ENCODE results near the gene APOL4. TPM values are rescaled to one million over a fixed set of nuclear protein-coding genes. Genes with fewer than 3 reads are reported as not detected.
"Not testable (repeated sequence)": the region's sequence is repeated elsewhere in the genome, so short reads cannot be mapped to it uniquely, and the experiment has no call there.

The APOL4 gene
- total and polyA plus RNA-seq, 7 donors: 1.2 to 14.0 (median 4.8) TPM

DNA sequence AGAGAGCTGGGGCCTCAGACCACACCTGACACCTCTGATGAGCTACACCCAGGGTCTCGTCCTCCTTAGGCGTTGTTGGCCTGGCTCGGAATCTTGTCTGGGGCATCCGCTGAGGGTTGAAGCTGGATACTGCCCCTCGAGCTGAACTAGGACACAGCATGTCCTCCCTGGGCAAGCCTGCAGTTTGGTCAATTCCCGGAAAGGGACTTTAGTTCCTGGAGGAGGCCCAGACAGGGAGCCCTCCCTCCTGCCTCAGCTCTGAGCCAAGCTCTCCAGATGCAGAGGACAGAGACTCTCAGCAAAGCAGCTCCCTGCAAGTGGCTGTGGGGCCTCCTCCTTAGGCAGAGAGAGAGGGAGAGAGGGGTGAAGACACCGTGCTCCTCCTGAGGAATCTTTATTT lies 45.9 kb downstream of the APOL4 start:
- H3K27ac ChIP-seq: peak overlapping the region; percentile 89 to 90 (median 90)
- TF ChIP-seq POLR2A (IDR thresholded peaks at IDR 0.05) (no peak), POLR2AphosphoS5 (IDR thresholded peaks at IDR 0.05) (peak; percentile 46 to 78 (median 62)), EP300 (IDR thresholded peaks at IDR 0.05) (peak in 1 of 4 donors; percentile 64), CTCF (IDR thresholded peaks at IDR 0.05) (no peak)
- H3K4me1 ChIP-seq: peaks cover 0 to 57% (median 48%) of the 10 kb centered on the region in 4 donors
- H3K36me3 ChIP-seq: no peaks in the 10 kb centered on the region
- H3K4me3 ChIP-seq: peak overlapping the region in 2 of 4 donors; percentile 46 to 47
- H3K27me3 ChIP-seq: no peaks in the 10 kb centered on the region
- 65 to 79% methylated on average over 7 of the region's 7 CpGs for WGBS, 2 donors
- intact Hi-C loops (cut with DNase I): no loop called here
- H3K9me3 ChIP-seq: no peaks in the 10 kb centered on the region
- DNase-seq: peak; percentile 92

- H3K4me3 ChIP-seq: no peak overlapping the region
- no peaks in the 10 kb centered on the region for H3K9me3 ChIP-seq
- H3K4me1 ChIP-seq: peaks cover 0 to 52% (median 40%) of the 10 kb centered on the region in 4 donors
- DNase-seq: no peak
- no peaks in the 10 kb centered on the region for H3K27me3 ChIP-seq
- TF ChIP-seq POLR2A (IDR thresholded peaks at IDR 0.05) (no peak), CTCF (IDR thresholded peaks at IDR 0.05) (no peak), POLR2AphosphoS5 (IDR thresholded peaks at IDR 0.05) (no peak)
- peak overlapping the region; percentile 89 to 90 (median 90) for H3K27ac ChIP-seq
- 84 to 86% methylated on average over 3 of the region's 3 CpGs for whole genome bisulfite sequencing, 2 donors
- H3K36me3 ChIP-seq: peaks cover 0 to under 1% (median 0%) of the 10 kb centered on the region in 4 donors
- intact Hi-C loops (cut with DNase I): no loop called here
These were observed 47.1 kb downstream of the APOL4 start for GRCh38 chr22:36154423-36154945.

GRCh38 chr22:36153501-36154422 lies 47.8 kb downstream of the APOL4 start:
- no peaks in the 10 kb centered on the region for H3K9me3 ChIP-seq
- 72 to 79% methylated on average over 12 of the region's 12 CpGs for WGBS, 2 donors
- H3K4me3 ChIP-seq: no peak overlapping the region
- H3K27ac ChIP-seq: peak overlapping the region in 3 of 4 donors; percentile 89 to 90 (median 90)
- TF ChIP-seq CTCF (IDR thresholded peaks at IDR 0.05) (no peak), POLR2AphosphoS5 (IDR thresholded peaks at IDR 0.05) (no peak), POLR2A (IDR thresholded peaks at IDR 0.05) (no peak), EP300 (IDR thresholded peaks at IDR 0.05) (no peak)
- peaks cover 0 to 45% (median 37%) of the 10 kb centered on the region in 4 donors for H3K4me1 ChIP-seq
- DNase-seq: no peak
- intact Hi-C loops (cut with DNase I): no loop called here
- no peaks in the 10 kb centered on the region for H3K27me3 ChIP-seq
- peaks cover 0 to 8% (median 0%) of the 10 kb centered on the region in 4 donors for H3K36me3 ChIP-seq

- intact Hi-C loops (cut with DNase I); H3K9me3 ChIP-seq; H3K4me3 ChIP-seq; DNase-seq; H3K27me3 ChIP-seq: not testable (repeated sequence)
- peaks cover 0 to 16% (median 0%) of the 10 kb centered on the region in 4 donors for H3K36me3 ChIP-seq
- 93 to 97% methylated on average over 4 of the region's 4 CpGs for WGBS, 2 donors
- H3K4me1 ChIP-seq: peaks cover 0 to 44% (median 37%) of the 10 kb centered on the region in 4 donors
- peak overlapping the region in 1 of 4 donors; percentile 68 for H3K27ac ChIP-seq
These were observed 48.8 kb downstream of the APOL4 start for GRCh38 chr22:36152821-36153220.

DNA sequence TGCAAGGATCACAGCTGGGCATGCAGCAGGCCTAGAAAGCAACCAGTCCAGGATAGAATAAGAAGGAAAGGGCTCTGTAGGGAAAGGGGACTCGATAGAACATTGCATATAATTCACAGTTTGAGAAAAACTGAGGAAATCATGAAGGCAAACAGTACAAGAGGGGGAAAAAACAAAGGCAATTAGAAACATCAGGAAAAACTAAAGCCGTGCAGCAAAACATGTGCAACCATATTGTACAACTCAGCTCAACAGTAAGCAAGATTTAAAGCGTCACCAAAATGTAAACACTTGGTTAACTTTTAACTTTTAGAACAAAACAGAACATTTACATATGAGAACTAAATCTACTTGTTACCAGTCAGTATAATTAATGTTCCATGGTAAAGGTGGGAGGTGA lies 49.5 kb downstream of the APOL4 start:
- Histone ChIP-seq H3K27me3 (no peaks in the 10 kb centered on the region), H3K27ac (peak overlapping the region; percentile 33 to 68 (median 50)), H3K4me3 (no peak overlapping the region), H3K4me1 (peaks cover 0 to 45% (median 36%) of the 10 kb centered on the region in 4 donors), H3K9me3 (no peaks in the 10 kb centered on the region), H3K36me3 (peaks cover 0 to 16% (median 0%) of the 10 kb centered on the region in 4 donors)
- no peak for DNase-seq
- 67 to 84% methylated on average over 3 of the region's 3 CpGs for WGBS, 2 donors
- intact Hi-C loops (cut with DNase I): no loop called here
- no peak for TF ChIP-seq EP300 (IDR thresholded peaks at IDR 0.05)
- TF ChIP-seq POLR2A (IDR thresholded peaks at IDR 0.05): no peak
- TF ChIP-seq CTCF (IDR thresholded peaks at IDR 0.05): no peak
- TF ChIP-seq POLR2AphosphoS5 (IDR thresholded peaks at IDR 0.05): no peak

Measured in sigmoid colon (tissue), 7 donors.